Activated T-cell treated with anti-CD3 and anti-CD28 coated beads for 24 hours (primary cell): Measurements from ENCODE around the gene OR2T5.
"Not testable (repeated sequence)": the region's sequence is repeated elsewhere in the genome, so short reads cannot be mapped to it uniquely, and the experiment has no call there.

Experiments
- DNase-seq: peaks from one replicate; pipeline ENCODE4 v3.0.0-alpha.2; 2020; ENCODE audit warnings: low read depth

The OR2T5 gene

DNA sequence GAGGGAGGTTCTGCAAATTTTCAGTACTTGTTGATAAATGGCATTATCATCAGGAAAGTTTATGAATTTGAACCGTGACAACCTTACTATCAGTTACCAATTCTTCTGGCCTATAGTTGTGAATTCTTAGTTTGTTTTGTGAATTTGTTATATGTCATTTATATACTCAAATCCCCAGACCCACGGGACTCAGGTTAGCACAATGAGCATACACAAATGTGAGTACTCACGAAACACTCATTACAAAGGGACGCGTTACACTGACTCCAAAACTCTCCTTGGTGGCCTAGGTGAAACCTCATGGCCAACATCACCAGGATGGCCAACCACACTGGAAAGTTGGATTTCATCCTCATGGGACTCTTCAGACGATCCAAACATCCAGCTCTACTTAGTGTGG, at the start of gene OR2T5:
Gene OR2T5 (plus strand): TSS at position 301 of the 400 bp plus-strand sequence. CDS start 0 bp downstream, at position 301.
- not testable (repeated sequence) for DNase-seq

DNA sequence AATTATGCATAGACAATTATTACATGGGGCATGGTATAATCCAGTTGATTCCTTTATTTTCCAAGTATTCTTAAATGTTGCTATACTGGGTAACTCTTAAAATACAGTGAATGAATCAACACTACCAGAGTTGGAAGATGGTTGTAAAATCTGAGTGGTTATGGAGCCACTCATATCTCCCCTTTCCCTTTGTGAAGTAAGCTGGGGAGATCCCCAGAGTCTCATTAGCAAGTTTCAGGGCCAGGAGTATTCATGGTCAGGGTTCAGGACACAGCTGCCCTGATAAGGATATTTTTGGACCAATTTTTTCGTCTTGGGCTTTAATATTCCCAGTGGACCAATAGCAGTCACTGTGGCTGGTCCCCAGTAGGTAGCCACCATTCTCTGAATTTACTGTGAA, 49.7 kb upstream of the OR2T5 start:
- DNase-seq = not testable (repeated sequence)

- not testable (repeated sequence) for DNase-seq
Measured at GRCh38 chr1:248439283-248439682, 49.1 kb upstream of the OR2T5 start.

DNA sequence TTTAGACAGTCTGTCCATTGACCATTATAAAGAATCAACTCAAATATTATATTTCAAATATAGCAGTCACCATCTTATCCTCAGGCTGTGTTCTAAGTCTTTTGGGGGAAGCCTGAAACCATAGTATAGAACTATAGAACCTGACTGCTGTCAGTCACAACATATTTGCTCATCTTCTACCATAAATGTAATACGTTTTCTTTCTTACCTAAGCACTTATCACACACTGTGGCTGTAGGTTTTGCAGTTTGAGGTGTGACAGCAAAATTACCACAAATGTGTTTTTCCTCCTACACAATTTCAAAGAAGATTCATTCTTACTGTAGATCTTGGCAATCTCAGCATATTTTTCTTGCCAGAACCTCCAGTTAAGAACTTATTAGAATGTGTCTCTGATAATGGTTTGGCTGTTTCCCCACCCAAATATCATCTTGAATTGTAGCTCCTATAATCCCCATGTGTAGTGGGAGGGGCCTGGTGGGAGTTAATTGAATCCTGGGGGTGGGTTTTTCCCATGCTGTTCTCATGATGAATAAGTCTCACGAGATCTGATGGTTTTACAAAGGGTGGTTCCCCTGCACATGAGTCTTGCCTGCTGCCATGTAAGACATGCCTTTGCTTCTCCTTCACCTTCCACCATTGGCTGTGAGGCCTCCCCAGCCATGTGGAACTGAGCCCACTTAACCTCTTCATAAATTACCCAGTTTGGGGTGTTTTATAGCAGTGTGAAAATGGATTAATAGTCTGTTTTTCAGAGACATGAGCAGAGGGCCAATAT, 45.7 kb upstream of the OR2T5 start:
- not testable (repeated sequence) for DNase-seq

- DNase-seq = not testable (repeated sequence)
Measured at GRCh38 chr1:248444603-248445002, 43.8 kb upstream of the OR2T5 start.

- not testable (repeated sequence) for DNase-seq
Measured at GRCh38 chr1:248445399-248445798, 43.0 kb upstream of the OR2T5 start, which contains the start of gene OR2T2. Gene OR2T2, plus strand, starts transcription at chr1:248445637. Its CDS starts 7,161 bp downstream, at chr1:248452798.

DNA sequence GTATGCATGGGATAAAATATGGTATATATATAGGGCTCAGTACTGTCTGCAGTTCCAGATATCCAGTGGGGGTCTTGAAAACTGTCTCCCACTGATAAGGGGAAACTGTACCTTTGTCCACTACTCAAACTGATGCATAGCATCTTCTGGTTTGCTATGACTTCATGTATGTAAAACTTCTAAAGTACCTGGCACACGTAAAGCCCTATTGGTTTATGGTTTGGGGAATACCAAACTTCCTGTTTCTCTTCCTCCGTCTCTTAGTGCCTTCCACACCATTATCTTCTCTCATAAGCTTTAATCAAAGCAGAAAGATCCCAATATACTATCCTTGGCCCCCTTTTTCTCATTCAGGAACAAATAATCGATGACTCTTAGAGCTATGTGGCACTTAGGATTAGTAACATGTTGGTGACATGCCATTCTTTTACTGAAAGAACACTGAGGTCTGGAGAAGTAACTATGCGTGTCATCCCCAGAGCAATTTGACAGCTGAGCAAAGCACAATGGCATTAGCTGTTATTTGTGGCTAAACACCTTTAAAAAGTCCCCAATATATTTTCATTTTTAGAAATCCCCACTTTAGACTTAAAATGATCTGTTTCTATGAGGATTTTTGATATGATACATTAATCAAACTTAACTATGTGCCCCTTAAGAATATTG, 39.8 kb upstream of the OR2T5 start:
- not testable (repeated sequence) for DNase-seq

- not testable (repeated sequence) for DNase-seq
Measured at GRCh38 chr1:248449821-248450465, 38.4 kb upstream of the OR2T5 start.

DNA sequence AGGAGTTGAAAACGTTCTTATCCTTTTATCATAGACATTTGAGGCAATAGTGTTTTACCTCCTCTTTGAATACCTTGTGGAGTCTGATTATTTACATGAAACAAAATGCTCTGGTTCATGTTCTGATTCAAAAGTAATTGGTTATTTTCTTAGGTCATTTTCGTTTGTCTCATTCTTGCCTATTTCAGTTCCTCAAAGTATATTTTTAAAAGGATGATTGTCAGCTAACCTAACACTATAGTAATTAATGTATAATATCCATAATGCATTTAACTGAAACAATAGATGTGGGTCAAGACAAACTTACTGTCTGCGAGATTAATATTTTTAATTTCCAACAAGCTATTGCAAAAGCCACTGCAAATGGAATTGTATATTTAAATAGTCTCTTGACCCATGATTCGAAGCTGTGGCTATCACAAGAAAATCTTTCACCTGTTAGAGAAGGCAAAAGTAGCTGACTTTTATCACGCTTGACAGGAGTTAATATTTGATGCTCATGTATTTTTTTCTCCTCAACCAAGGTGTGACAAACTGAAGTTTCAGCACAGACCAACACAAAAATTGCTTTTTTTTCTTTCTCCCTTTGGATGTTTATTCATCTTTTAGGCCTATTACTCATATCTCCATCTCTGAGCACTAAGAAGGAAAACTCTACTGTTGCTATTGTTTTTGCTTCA, 37.8 kb upstream of the OR2T5 start:
- not testable (repeated sequence) for DNase-seq

DNA sequence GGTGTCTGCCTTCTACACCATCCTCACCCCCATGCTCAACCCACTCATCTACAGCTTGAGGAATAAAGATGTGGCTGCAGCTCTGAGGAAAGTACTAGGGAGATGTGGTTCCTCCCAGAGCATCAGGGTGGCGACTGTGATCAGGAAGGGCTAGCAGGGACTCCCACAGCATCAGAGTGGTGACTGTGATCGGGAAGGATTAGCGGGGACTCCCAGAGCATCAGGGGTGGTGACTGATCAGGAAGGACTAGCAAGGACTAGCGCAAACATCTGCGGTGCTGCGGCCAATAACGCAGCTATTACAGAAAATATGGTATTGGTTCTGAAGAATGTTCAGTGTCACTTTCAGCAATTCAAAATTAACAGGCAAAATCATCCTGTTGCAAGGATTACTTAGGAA, 34.8 kb upstream of the OR2T5 start:
- DNase-seq = not testable (repeated sequence)

DNA sequence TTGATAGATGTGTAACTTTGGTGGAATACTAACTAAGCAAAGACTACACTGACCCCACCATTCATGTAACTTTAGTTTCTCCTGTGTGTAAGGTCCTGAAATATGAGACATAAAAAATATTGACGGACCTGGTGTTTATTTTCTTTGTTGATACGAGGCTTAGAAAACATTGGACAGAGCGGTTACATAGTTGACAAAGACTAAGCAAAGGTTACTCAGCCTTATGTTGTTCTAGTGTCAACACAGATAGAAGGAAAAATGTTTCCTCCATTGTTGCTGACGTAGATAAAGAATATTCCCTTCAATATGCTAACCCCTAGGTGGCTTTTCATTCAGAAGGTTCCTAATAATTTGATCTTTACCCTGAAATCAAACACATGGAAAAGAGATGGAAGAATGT, 33.3 kb upstream of the OR2T5 start:
- DNase-seq = not testable (repeated sequence)

- not testable (repeated sequence) for DNase-seq
Measured at GRCh38 chr1:248456635-248457034, 31.8 kb upstream of the OR2T5 start.

DNA sequence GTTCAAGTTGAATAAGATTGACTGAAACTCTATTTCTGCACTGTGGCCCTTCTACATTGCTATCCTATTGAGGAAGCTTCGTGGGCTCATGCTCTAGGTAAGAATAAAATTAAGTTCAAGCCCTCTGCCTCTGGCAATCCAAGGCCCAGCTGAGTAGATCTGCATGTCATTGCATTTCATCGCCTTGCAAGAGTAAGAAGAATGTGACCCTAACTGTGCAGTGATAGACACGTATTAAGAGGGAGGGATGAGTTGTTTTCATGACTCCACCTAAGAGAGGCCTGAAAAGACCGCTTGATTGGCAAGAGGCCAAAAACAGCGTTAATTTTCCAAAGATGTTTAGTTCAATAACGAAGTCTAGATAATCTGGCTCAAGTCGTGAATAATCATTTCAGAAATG, 29.3 kb upstream of the OR2T5 start:
- not testable (repeated sequence) for DNase-seq

- DNase-seq = no peak
Measured at GRCh38 chr1:248471154-248471553, 17.2 kb upstream of the OR2T5 start.

GRCh38 chr1:248472111-248472510, 16.3 kb upstream of the OR2T5 start:
- DNase-seq = not testable (repeated sequence)

GRCh38 chr1:248473051-248473450, 15.3 kb upstream of the OR2T5 start, which contains the start of gene OR2T3:
Gene OR2T3, plus strand, starts transcription at chr1:248473351. Its CDS starts 0 bp downstream, at chr1:248473351.
- not testable (repeated sequence) for DNase-seq

DNA sequence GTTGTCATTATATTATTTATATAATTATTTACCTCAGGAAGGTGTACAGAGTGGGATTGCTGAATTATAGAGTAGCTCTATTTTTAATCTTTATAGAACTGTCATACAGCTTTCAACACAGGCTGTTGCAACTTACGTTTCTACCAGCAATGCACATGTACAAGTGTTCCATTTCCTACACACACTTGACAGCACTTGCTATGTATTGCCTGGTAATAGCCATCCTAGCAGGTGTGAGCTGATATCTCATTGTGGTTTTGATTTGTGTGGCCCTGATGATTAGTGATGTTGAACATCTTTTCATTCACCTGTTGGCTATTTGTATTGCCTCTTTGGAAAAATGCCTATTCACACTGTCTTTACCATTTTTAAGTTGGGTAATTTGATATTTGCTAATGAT, 12.7 kb upstream of the OR2T5 start:
- not testable (repeated sequence) for DNase-seq

DNA sequence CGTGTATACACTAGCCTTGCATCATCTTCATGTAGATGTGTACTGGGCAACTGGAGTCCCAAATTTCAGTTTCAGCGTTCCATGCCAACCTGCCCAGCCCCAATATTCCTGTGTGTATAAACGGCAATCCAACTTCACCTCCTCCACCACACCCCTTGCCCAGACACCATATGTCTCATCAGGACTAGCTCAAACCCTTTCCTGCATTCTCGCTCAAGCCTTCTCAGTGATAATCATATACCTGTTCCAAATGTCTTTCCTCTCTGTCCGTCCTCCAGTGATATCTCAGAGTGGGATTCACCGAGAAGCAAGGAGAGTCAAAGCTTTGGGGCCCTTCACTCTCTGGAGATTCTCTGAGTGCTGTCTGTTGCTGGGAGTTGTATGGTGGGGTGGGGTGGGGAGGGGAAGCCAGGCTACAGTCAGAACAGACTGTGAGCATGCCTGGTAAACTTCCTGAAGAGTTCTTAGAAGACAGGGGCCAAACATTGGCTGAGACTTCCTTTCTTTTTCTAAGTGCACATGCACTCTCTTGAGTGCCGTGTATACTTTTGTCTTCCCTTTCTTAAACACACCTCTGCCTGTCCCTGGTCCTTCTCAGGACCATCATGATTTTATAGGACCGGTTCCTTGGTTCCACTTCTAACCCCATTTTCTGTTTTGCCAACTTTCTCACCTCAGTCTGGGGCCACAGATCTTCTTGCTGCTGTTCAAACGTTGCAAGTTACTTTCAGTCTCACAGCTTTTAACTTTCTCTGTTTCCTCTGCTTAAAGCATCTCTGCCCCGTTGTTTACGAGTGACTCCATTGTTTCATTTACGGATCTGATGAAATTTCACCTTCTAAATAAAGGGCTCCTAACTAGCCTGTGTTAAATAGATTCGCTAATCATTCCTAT, 6.5 kb upstream of the OR2T5 start:
- not testable (repeated sequence) for DNase-seq

GRCh38 chr1:248496661-248497060, 8.3 kb downstream of the OR2T5 start:
- not testable (repeated sequence) for DNase-seq

DNA sequence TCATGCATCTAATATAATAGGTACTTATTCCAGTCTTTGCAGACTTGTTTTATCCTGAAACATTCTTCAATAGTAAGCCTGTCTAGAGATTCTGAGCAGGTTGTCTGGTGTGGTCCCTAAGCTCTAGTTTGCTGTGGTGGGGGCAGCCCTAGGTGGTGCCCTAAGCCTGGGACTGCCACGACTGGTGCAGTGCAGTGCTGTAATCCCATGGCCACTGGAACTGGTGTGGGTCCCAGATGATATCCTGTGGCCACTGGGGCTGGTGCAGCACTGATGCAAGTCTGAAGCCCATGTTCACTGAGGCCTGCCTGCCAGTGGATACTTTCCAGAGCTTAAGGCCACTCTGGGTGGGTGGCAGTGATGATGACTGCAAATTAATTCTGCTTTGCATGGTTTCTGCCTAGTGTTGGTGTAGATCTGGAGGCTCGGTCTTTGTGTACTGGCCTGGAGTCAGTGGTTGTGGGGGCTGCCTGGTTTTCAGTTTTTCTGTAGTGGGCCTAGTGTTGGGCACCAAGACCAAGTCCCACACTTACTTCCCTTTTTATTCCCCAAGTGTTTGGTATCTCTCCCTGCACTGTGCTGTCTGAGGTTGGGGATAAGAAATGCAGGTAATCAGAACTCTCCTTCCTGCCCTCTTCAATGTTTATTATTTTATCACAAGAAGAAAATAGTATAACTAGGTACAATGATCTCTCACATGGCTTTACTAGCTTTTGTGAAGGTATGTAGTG, 12.1 kb downstream of the OR2T5 start:
- DNase-seq = not testable (repeated sequence)
